GM21576 (cell line): ENCODE results near the gene TUNAR.

Source experiments
- ATAC-seq: cut with Tn5 transposase; IDR thresholded peaks from one replicate; pipeline ENCODE4 v1.9.1; 2021; ENCODE audit warnings: mild to moderate bottlenecking, moderate library complexity; ENCODE audit not compliant: unreplicated experiment

Gene TUNAR

GRCh38 chr14:95876761-95877538, at the start of gene TUNAR:
Gene TUNAR (plus strand): TSS chr14:95876832.
- ATAC-seq = no peak

DNA sequence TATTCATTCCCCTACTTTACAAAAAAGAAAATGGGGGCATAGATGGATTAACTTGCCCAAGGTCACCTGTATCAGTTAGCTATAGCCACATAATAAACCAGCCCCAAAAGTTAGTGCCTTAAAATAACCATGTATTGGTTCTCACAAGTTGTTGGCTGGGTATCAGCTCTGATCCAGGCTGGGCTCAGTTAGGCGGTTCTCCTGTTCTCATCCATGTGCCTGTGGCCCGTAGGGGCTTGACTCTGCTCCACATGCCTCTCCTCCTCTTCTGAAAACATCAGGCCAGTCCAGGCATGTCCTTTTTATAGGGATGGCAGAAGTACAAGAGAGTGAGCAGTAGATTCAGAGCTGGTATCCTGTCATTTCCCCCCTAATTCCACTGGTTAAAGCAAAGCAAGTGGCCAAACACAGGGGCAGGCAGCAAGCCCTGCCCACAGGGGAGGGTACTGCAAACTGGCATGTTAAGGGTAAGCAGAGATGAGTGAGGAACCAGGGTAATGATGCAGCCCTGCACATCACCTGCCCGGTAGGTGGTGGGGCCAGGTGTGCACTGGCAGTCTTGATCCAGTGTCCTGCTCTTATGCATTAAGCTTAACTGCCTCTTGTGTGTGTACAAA, 47.9 kb upstream of the TUNAR start:
- ATAC-seq = no peak

DNA sequence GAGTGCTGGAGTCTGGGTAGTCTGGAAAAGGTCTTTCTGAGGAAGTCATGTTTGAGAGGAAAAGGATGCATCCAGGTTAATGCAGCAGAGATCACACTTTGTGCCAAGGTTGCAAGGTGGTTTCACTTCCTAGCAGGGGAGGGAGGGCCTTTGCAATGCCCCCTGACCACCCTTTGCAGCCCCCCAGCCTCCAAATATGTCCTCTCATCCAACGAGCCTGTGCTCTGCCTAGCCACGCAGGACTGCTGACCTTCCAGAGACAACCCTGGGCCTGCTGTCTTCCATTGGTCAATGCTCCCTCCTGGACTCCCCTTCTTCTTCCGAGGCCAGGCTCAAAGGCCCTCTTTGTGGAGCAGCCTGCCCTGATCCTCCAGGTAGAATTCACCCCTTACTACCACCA, 47.3 kb upstream of the TUNAR start:
- ATAC-seq = no peak

DNA sequence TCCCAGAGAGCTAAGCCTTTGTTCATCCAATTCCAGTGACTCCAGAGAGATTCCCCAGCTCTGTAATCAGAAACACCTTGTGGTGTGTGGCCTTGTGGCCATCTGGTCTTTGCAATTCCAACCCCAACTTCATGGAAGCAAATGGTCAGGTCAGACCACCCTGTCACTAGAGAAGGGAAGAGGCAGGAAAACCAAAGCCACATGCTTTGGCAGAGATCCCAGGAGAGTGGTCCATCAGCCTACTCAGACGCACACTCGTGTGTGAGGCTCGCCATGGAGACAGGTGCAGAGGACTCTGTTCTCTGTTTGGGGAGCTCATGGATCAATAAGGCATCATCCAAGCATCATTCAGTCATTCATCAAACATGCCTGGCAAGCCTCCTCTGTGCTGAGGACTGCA, 46.2 kb upstream of the TUNAR start:
- ATAC-seq = no peak

GRCh38 chr14:95831041-95831440, 45.6 kb upstream of the TUNAR start:
- ATAC-seq = no peak

DNA sequence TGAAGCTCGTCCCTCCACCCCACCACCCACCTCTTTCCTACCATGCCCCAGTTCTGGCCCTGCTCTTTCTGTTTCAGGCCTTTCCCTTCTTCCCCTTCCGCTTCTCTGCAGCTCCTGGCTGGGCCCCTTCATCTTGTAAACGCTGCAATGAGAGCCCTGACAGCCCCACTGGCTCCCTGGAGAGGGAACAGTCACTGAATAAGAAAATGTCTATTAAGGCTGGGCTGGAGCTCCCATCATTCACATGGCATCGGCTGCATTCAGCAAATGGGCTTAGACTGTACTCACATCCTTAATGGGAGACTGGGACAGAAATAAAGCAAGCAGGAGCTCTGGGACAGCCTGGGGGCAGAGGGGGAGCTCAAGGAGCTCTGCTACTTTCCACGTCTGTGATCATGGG, 45.2 kb upstream of the TUNAR start:
- no peak for ATAC-seq

GRCh38 chr14:95832012-95832411, 44.6 kb upstream of the TUNAR start:
- ATAC-seq = no peak

DNA sequence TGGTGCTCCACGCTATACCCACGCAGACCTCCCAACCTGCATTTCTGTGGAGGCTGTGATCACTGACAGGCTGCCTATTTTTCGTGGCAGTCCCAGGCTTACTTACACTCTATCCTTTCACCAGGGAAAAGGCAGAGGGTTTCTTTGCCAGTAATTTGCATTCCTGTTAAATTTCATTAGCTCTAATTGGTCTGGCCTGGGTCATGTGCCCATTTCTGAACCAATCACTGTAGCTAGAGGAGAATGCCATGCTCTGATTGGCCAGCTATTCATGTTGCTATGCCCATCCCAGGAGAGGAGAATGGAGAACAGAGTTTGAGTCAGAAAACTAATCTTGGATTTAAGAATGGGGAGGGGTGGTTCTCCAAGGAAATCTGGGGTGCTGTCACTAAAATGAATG, 43.2 kb upstream of the TUNAR start:
- ATAC-seq = no peak

DNA sequence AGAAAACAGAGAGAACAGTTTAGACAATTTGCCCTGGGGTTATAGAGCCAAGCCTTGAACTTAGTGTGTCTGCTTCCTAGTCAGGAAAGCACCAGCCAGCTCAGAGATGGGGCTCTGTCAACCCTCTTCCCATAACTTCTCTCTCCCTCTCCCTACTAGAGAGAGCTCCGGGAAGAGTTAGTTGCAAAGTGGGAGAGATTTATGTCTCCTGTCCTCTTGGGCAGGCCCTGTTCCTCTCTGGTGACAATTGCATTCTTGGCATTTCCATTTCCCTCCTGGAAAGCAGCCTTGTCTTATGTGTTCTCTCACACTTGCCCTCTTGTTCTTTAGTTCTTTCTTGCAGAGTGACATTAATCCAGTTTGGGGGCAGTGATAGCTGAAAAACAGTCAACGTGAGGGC, 42.1 kb upstream of the TUNAR start:
- ATAC-seq = no peak

GRCh38 chr14:95835121-95835730, 41.4 kb upstream of the TUNAR start:
- no peak for ATAC-seq

- ATAC-seq = no peak
Measured at GRCh38 chr14:95838862-95839261, 37.8 kb upstream of the TUNAR start.

DNA sequence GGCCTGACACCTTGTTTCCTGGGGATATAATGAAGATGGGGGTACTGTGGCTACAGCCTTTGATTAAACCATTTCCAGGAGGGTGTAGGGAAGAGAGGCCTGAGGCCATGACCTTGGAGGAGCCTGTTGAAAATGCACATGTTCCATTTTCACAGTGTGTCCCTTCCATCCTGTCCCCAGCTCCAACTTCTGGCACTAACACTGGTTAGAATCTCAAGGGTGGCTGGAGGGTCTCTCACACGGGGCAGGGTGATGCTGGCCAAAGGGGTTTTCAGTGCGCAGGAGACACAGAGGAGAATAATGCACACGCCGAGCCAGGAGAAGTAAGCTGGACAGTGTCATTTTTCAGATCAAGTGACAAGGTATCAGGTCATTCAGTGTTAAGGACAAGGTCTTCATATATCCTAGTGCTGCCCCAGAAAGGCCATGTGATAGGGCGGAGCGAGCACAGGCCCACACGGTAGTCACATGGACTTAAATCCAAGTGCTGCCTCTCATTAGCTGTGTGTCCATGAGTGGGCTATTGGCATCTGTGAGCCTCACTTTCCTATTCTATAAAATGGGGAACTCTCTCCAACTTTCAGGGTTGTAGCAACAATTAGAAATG, 36.4 kb upstream of the TUNAR start:
- ATAC-seq = no peak

DNA sequence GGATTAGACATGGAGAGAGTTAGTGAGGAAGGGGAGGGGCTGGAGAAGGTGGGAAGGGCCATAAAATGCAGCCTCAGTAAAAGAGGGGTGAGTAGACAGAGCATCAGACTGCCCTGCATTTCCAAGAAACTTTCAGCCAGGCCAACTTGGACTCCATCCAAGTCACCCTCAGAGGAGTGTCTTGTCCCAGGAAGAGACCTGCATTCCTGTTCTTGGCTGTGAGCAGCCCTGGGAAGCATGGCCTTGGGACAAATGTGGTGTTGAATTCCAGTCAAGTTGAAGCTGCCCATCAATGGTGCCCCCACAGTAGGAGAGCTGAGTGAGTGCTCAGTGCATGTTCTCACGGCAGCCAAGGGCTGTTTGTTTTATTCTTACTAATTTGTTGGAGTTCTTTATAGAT, 35.0 kb upstream of the TUNAR start:
- ATAC-seq = no peak

DNA sequence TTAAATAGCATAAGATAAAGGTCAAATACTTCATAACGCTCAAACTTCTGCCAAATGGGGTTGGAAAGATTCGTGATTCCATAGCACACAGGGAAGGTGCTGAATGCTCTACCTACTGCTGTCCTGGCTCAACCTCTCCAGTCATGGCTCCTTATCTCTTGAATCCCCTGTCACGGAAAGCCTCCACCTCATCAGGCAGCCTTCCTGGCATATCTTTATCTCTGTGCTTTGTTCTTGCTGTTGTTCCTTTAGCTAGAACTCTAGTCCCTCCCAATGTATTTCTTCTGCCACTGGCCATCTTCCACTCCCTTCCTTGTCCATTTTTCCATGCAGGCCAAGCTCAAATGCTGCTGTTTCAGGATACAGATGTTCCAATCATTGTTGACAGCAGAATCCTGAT, 26.9 kb upstream of the TUNAR start:
- ATAC-seq = no peak

DNA sequence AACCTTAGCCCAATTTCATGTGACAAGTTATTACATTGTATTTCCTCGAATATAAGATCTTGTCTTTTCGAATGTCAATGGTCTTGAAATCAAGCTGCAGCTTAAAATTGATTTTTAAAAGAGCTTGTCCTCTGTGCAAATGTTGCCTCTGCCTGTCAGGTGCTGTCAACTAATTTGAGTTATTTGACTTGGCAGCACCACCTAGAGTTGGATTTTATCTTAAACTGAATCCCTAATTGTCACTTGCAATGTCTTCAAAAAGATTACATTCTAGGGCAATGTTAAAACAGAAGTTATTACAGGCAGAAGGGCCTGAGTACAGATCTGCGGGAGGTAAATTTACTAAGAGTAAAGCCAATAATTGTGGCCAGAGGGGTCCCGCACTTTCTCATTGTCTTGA, 26.2 kb upstream of the TUNAR start:
- no peak for ATAC-seq

- no peak for ATAC-seq
Measured at GRCh38 chr14:95855606-95856005, 21.0 kb upstream of the TUNAR start.

DNA sequence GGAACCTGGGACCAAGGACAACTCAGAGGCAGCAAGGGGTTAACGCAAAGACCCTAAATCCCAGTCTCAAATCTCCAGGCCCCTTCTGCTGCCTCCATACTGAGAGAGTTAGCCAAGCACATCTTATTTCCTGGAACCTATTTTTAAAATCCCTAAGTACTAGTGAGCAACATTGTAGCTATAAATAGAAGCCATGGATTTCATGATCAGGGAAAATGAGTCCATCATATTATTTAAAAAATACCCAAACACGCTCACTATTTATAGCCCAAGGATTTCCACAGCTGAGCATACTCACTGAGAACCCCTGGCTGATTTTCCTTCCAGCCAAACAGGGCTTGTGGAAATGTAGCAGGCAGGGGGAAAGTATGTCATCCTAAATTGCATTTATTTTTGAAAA, 19.4 kb upstream of the TUNAR start:
- no peak for ATAC-seq

- ATAC-seq = no peak
Measured at GRCh38 chr14:95858893-95859292, 17.7 kb upstream of the TUNAR start.

GRCh38 chr14:95862243-95862642, 14.4 kb upstream of the TUNAR start:
- no peak for ATAC-seq

- ATAC-seq = no peak
Measured at GRCh38 chr14:95863295-95863694, 13.3 kb upstream of the TUNAR start.

DNA sequence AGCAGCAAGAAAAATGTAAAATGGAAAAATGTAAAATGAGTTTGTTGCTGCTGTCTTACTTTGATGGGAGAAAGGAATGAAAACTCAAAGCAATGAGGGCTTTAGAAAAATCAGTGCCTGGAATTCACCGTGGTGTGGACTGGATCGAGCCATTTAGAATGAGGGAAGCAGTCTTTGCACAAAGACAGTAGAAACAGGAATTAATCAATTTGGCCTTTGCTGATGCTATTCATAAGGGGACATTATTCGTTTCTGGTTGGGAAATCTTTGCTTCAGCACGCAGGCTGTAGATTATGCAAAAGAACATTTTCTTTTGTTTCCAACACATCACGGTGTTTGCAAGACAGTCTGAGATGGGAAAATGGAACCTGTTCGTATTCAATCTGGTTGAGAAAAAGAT, 6.9 kb upstream of the TUNAR start:
- ATAC-seq = no peak

DNA sequence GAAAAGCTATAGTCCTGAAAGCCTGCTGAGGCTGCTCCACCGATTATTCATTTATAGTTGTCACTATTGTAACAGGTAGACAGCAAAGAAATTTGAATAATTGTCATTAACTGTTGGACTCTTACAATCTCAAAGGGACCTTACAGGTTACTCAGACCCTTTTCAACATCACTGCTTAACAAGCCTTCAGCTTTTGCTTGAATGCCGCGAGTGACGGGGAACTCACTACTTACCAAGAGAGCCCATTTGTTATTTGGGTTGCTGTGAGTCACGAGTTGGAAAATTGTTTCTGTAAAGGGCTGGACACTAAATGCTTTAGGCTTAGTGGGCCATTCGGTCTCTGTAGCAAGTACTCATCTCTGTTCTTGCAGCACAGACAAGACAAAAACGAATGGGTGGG, 5.9 kb upstream of the TUNAR start:
- no peak for ATAC-seq
